Stimulated activated CD8-positive, alpha-beta memory T cell treated with anti-CD3 and anti-CD28 coated beads, Interleukin-4, amount 100 ng/mL, for 48 hours (primary cell): ENCODE results near the gene PCDHGB3.
"Not testable (repeated sequence)": the region's sequence is repeated elsewhere in the genome, so short reads cannot be mapped to it uniquely, and the experiment has no call there.

Experiments used
- DNase-seq: peaks from one replicate; pipeline ENCODE4 v3.0.0-alpha.2; 2020

PCDHGB3 gene

GRCh38 chr5:141369994-141370848 is at the start of gene PCDHGB3:
PCDHGB3 (plus strand) TSS chr5:141370242; CDS start chr5:141370395, 153 bp downstream.
- DNase-seq: no peak

DNA sequence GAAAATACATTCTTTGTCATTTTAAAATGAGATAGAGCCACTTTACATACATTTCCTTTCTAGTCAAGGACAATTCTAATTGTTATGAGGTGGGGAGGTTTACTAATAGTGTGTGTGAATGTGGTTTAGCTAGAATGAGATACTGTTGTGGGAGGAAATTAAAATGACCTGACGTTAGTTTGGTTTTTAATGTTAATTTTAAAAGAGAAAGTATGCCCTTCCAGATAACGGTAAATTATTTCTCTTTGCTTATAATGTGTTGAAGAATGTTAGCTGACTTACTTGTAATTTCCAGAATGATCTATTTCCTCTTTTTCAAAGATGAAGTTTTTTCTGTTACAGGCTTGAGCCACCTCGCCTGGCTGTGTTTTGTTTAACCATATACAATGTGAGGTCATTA is 47.8 kb upstream of the PCDHGB3 start:
- DNase-seq: no peak

- DNase-seq: peak; percentile 74
These were observed 43.8 kb upstream of the PCDHGB3 start for GRCh38 chr5:141326088-141326854.

DNA sequence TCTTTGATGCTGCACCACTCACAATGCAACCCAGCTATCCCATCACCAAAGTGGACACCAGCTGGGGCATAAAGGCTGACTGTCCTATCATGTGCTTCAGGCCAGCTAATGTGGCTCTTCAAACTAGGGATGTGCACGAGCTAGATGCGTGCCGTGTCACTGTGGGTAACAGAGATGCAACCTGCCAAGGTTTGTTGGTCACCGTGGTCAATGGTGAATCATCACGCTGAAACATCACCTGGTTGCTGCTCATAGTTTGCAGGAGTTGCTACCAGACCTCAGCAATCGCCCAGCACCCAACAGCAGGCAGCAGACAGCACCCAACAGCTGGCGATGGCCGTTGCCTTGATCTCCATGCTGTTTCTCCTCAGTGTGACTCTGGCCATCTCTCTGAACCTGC is 41.8 kb upstream of the PCDHGB3 start:
- DNase-seq: no peak

DNA sequence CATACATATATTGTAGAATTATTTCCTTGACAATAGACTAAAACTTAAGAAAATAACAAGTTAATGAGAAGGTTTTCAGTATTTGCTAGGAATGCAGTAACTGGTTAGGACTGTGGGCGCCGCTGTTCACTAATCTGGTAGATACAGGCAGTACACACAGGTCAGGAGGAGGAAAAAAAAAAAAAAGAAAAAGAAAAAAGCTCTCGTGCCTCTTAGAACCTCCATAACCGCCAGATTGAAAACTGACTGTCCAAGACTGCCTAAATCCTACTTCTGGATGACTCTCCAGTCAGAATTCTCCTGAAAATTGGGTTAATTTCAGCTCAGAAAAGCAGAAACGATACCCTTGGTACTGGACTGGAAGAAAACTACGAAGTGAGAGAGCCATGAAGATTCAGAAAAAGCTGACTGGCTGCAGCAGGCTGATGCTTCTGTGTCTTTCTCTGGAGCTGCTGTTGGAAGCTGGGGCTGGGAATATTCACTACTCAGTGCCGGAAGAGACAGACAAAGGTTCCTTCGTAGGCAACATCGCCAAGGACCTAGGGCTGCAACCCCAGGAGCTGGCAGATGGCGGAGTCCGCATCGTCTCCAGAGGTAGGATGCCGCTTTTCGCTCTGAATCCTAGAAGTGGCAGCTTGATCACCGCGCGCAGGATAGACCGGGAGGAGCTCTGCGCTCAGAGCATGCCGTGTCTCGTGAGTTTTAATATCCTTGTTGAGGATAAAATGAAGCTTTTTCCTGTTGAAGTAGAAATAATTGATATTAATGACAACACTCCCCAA is 39.6 kb upstream of the PCDHGB3 start, which contains the start of gene PCDHGA1:
PCDHGA1 (plus strand) TSS at position 216 of the 782 bp plus-strand sequence.
- no peak for DNase-seq

GRCh38 chr5:141332571-141332970 is 37.5 kb upstream of the PCDHGB3 start:
- not testable (repeated sequence) for DNase-seq

- DNase-seq: no peak
These were observed 31.3 kb upstream of the PCDHGB3 start, which contains the start of gene PCDHGA2 for GRCh38 chr5:141338538-141339306. PCDHGA2 (plus strand) TSS chr5:141338760.

DNA sequence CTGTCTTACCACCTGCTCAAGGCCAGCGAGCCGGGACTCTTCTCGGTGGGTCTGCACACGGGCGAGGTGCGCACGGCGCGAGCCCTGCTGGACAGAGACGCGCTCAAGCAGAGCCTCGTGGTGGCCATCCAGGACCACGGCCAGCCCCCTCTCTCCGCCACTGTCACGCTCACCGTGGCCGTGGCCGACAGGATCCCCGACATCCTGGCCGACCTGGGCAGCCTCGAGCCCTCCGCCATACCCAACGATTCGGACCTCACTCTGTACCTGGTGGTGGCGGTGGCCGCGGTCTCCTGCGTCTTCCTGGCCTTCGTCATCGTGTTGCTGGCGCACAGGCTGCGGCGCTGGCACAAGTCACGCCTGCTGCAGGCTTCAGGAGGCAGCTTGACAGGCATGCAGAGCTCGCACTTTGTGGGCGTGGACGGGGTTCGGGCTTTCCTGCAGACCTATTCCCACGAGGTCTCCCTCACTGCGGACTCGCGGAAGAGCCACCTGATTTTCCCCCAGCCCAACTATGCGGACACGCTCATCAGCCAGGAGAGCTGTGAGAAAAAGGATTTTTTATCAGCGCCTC is 29.2 kb upstream of the PCDHGB3 start:
- DNase-seq: not testable (repeated sequence)

GRCh38 chr5:141342773-141343172 is 27.3 kb upstream of the PCDHGB3 start:
- no peak for DNase-seq

GRCh38 chr5:141343242-141343952 is 26.6 kb upstream of the PCDHGB3 start, which contains the start of gene PCDHGA3:
PCDHGA3 (plus strand) TSS chr5:141343829; CDS start chr5:141344034, 205 bp downstream.
- DNase-seq: no peak

GRCh38 chr5:141343953-141344463 is 26.0 kb upstream of the PCDHGB3 start:
- no peak for DNase-seq

GRCh38 chr5:141345327-141345726 is 24.7 kb upstream of the PCDHGB3 start:
- DNase-seq: no peak

GRCh38 chr5:141346017-141346416 is 24.0 kb upstream of the PCDHGB3 start:
- not testable (repeated sequence) for DNase-seq

DNA sequence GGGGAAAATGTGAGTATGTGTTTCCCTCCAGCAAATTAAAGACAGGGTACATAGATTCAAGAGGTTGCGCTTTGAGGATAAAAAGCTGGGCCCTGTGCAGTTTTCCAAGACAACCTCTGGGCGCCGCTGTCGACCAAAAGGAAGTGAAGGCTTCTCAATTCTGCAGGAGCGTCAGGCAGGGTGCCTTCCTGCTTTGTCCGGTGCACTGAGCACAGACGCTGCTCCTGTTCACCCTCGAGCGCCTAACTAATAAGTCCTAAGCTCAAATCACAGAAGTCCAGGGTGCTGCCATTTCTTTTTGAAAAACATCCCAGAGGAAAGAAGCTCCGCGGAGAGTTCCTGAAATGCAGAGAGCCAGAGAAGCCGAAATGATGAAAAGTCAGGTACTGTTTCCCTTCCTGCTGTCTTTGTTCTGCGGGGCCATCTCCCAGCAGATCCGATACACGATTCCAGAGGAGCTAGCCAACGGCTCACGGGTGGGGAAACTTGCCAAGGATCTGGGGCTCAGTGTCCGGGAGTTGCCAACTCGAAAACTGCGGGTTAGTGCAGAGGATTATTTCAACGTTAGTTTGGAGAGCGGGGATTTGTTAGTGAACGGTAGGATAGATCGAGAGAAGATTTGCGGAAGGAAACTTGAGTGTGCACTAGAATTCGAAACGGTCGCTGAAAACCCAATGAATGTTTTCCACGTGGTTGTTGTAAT is 20.0 kb upstream of the PCDHGB3 start, which contains the start of gene PCDHGB1:
PCDHGB1 (plus strand) TSS at position 183 of the 703 bp plus-strand sequence; CDS start at position 345, 162 bp downstream.
- DNase-seq: peak; percentile 51

DNA sequence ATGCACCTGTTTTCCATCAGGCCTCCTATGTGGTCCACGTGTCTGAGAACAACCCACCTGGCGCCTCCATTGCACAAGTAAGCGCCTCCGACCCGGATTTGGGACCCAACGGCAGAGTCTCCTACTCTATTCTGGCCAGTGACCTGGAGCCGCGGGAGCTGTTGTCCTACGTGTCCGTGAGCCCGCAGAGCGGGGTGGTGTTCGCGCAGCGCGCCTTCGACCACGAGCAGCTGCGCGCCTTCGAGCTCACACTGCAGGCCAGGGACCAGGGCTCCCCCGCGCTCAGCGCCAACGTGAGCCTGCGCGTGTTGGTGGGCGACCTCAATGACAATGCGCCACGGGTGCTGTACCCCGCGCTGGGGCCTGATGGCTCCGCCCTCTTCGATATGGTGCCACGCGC is 18.5 kb upstream of the PCDHGB3 start:
- DNase-seq: no peak

DNA sequence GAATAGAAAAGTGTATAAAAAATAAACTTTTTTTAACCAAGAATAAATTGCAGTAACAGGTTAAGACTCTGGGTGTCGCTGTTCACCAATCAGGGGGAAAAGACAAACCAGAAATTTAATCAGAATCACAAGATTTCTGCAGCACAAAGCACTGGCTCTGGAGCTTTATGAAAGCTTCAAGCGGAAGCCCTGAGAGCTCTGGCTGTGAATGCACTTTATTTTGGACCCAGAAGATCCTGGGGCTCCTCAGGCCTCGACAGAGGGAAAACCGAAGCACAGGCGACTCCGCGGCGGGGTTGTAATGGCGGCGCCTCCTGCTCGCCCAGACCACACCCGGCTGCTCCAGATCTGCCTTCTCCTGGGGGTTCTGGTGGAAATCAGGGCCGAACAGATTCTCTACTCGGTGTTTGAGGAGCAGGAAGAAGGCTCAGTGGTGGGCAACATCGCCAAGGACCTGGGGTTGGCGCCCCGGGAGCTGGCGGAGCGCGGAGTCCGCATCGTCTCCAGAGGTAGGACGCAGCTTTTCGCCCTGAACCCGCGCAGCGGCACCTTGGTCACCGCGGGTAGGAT is 15.1 kb upstream of the PCDHGB3 start, which contains the start of gene PCDHGA4:
PCDHGA4 (plus strand) TSS at position 122 of the 570 bp plus-strand sequence; CDS start at position 209, 87 bp downstream.
- no peak for DNase-seq

- no peak for DNase-seq
These were observed 14.4 kb upstream of the PCDHGB3 start for GRCh38 chr5:141355641-141356040.

GRCh38 chr5:141356133-141356532 is 13.9 kb upstream of the PCDHGB3 start:
- DNase-seq: no peak

- no peak for DNase-seq
These were observed 13.1 kb upstream of the PCDHGB3 start for GRCh38 chr5:141356950-141357349.
